GM12801 (cell line): ENCODE results near the gene RPGR.

ENCODE experiments used
- TF ChIP-seq, protein P1 (sequence below): IDR thresholded peaks from one replicate; pipeline ENCODE4 v1.5.1; 2011; ENCODE audit warnings: control low read depth; ENCODE audit not compliant: insufficient read length; ENCODE audit errors: extremely low read depth

RPGR gene

DNA sequence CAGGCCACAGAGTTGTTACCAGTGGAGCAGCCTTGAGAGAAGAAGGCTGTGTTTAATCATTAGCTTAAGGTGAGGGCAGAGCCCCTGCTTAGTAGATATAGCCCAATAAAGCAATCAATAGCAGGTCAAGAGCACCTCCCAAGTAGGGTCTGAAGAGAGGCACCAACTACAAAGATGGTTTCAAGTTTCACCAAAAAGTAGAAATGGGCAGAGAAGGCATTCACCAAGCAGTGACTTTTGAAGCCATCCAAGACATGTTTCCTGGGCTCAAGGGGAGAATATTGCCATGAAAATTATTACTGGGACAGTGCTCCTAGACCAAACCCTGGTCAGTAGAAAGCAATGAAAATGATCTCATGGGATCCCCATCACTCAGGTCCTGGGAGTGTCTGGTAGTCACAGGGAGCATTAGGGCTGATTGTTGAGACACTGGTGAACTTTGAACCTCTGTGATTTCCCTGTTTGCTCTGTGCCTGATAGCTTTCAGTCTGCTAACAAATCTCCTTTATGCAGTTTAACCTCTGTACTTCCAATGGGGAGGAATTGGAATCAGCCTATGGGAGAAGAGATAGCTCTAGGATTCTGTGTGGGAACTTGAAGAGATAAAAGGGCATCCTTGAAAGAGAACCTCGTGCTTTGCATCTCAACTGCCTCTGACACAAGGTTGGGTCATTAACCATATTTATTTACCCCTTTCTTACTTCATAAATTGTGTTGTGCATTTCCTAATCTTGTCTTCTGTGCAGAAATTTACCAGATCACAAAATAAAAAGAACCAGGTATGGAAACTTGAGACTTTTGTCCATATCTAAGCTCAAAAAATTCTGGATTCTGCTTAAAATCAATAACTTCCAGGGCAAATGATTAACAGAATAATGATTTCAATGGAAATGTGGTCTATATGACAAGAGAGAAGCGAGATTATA, 15.8 kb upstream of the RPGR start:
- TF ChIP-seq, protein P1, sequence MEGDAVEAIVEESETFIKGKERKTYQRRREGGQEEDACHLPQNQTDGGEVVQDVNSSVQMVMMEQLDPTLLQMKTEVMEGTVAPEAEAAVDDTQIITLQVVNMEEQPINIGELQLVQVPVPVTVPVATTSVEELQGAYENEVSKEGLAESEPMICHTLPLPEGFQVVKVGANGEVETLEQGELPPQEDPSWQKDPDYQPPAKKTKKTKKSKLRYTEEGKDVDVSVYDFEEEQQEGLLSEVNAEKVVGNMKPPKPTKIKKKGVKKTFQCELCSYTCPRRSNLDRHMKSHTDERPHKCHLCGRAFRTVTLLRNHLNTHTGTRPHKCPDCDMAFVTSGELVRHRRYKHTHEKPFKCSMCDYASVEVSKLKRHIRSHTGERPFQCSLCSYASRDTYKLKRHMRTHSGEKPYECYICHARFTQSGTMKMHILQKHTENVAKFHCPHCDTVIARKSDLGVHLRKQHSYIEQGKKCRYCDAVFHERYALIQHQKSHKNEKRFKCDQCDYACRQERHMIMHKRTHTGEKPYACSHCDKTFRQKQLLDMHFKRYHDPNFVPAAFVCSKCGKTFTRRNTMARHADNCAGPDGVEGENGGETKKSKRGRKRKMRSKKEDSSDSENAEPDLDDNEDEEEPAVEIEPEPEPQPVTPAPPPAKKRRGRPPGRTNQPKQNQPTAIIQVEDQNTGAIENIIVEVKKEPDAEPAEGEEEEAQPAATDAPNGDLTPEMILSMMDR, result no peak

DNA sequence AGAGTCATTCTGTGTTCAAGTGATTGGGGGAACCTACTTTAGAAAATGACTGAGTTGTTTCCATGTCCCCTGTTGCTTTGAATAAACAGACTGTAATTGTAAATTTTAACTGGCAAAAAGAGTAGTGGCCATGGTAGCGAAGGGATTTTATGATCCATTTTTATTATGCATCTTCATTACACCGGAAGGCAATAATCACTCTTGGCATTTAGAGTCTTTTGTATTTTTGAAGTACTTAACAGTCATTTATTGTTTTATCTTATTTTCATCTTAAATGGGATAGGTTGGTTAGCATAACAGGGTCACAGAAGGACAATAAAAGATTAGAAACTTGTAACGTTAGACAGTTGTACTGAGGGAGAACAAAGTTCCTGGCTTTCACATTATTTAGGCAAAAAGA, 14.1 kb upstream of the RPGR start:
- TF ChIP-seq, protein P1, result no peak

DNA sequence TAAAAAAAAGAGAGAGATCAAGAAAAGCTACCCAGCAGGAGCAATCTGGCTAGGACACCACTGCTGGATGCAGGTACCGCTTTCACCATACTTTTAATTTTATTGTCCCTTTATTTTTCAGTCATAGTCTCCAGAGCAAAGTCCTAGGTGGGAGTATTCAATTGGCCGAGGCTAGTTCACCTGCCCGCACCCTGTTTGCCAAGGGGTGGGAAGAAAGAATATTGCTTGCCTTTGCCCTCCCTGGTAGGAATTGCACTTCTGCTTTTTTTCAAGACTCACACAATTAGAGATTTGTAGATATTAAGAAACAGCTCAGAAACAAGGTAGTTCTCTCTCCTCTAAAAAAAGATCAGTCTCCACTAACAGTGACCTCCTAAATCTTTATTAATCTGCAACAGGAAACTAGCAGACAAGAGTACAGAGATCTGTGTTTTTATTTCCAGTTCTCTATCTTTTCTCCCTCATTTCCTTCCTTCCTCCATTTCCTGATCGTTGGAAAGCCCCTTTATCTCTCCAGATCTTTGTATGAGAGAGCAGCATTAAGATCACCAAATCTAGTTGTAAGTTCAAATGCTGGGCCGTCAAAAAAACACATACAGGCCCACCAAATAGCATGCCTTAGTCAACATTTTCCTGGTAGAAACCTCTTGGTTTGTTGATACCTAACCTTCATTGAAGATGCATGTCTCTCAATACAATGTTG, 9.4 kb upstream of the RPGR start:
- TF ChIP-seq, protein P1, result no peak

DNA sequence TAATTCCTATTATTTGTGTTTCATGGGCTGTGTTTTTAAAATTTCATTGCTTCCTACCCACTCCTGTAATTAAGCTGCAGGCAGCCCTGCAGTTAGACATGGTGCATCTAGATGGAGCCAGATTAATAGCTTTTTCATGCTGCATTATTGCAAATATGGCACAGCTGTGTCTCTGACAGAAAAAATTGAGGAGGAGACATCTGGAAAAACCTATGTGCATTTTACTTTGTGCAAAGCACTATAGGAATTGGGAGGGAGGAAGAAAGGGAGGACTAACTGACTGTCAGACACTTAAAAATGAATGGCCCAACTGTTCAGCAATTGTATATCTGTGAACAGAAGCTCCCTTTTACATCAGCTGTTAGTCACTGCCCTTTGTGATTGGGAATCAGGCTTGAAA, 8.1 kb upstream of the RPGR start:
- TF ChIP-seq, protein P1, result no peak

DNA sequence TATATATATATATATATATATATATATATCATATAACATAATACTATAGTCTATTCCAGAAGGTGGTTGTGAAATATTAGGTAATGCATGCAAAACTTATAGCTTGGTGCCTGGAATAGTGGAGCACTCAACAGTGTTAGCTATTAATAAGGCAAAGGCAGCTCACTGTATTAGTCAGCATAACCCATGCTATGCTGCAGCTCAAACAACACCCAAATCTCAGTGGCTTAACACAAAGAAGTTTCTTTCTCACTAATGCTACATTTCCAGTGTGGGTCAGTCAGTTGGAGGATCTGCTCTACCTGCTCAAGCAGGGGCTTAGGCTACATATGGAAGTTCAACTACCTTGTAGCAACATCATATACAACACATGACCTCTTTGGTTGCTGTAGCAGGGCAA, 5.2 kb upstream of the RPGR start:
- TF ChIP-seq, protein P1, result no peak

DNA sequence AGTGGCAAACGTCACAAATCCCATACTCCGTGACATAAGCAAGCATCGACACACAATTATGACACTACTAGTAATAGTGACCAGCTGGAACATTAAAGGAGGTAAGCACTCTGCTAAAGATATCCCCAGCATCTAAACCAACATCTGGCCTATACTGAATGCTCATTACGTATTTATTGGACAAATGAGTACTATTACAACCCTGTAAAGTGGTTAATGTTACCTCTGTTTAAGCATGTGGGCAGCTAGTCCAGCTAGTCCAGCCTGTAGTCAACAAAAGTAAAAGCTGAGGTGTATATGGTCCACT, 419 bp upstream of the RPGR start:
- TF ChIP-seq, protein P1, result no peak

DNA sequence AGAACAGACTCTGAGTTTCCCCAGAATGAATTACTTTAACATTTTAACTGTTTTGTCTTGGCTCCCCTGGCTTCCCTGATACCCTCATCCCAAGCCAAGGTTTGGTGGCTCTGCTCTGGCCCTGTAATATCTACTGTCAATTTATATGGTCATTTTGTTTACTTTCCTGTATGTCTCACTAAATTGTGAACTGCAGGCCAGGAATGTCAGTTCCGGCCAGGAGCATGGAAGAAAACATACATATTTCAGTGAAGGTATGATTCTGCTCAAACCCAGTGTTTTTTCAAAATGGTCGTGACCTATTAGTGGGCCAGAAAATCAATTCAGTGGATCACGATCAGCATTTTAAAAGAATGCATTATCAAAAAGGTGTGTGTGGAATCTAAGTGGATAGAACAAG, 1.2 kb downstream of the RPGR start:
- TF ChIP-seq, protein P1, result no peak
